CD4-positive, alpha-beta T cell treated with Interleukin-4 for 1 hour (primary cell): ENCODE measurements around the gene VAMP2.
A peak's percentile ranks its signal among the peaks of the same experiment; 100 is the strongest.

Experiments used
- DNase-seq, 2 donors: peaks; one replicate each; pipeline ENCODE4 v3.0.0-alpha.2; 2020 to 2022

VAMP2 gene, protein sequence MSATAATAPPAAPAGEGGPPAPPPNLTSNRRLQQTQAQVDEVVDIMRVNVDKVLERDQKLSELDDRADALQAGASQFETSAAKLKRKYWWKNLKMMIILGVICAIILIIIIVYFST

DNA sequence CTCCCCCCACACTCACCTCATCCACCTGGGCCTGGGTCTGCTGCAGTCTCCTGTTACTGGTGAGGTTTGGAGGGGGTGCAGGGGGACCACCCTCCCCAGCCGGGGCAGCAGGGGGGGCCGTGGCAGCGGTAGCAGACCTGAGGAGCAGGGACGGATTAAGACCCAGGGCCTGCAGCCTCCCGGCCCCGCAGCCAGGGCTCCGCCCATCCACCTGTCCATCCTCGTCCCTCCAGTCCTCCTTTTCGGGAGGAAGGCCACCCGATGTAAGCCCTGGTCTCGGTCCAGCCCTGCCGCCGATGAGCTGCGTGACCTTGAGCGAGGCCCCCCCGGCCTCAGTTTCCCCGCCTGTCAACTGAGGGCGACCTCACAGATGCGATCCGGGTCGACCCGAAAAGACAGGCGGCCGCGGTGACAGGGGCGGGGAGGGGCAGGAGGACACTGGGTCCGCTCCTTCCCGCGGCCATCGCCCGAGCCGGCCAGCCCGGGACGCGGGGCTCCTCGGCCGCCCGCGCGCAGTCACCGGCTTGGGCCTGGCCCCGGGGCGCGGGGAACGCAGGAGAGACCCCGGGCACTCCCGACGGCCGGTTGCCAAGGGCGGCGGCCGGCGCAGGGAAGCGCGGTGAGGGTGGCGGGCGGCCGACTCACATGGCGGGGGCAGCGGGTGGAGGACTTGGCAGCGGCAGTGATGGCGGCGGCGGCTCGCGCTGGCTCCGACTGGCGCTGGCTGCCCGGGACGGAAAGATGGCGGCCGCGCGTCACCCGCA is at the start of gene VAMP2:
VAMP2 (minus strand) TSS at position 716 of the 764 bp plus-strand sequence; CDS start at position 647, 69 bp downstream.
- DNase-seq = peak; percentile 83

DNA sequence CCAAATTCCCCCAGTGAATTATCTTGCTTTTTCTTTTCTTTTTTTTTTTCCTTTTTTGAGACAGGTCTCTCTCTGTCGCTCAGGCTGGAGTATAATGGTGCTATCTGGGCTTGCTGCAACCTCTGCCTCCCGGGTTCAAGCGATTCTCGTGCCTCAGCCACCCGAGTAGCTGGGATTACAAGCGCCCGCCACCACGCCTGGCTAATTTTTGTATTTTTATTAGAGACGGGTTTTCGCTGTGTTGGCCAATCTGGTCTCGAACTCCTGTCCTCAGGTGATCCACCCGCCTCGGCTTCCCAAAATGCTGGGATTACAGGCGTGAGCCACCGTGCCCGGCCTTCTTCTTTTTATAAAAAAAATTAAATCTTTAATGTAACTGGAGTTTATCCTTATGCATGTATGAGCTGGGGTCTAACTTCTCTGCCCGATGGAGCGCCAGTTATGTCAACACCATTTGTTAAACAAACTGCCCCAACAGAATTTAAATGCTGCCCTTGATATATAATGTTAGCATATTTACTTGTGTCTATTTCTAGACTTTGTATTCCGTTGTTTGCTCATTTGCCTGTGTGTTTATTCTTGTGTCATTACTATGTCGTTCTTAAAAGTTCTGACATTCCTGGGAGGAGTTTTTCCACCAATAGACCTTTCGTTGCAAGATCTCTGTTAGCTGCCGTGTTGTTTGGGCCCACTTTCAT is 48.2 kb upstream of the VAMP2 start:
- DNase-seq = no peak

DNA sequence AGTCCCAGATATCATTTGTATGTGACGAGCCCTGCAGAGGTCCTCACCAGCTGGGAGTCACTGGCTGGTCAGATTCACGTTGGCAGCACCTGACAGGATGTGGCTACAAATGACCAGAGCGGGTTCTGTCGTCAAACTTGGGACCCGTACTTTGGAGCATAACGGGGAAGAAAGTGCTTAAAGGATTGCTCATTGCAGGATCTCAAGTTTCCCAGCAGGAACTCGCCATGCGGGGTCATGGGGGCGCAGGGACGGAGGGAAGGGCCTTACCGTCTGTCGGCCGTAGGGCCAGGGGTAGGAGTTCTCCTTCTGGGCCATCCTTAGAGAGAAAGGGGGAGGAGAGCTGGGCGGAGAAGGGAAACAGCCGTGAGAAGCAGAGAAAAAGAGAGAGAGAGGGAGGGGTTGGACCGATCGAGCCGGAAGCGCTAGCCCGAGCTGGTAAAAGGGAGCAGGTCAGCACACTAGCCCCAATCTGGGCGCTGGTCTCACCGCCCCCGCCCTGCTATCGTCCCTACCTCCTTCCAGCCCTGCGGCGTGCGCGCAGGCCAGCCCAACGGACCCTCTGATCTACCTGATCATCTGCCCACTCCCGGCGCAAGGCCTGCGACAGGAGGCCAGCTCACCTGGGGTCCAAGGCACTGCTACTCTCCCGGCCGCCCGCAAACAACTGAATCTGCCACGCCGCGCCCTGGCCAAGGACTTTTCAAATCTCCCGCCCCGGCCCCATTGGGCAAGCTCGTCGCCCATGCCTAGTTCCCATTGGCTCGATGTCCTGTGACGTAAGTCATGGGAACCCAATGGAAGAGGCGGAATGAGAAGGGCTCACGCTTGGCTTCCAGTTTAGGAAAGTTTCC is 47.4 kb upstream of the VAMP2 start, which contains the start of gene AURKB:
AURKB (minus strand) TSS at position 669 of the 854 bp plus-strand sequence; CDS start at position 318, 351 bp downstream.
- DNase-seq = peak; percentile 96

DNA sequence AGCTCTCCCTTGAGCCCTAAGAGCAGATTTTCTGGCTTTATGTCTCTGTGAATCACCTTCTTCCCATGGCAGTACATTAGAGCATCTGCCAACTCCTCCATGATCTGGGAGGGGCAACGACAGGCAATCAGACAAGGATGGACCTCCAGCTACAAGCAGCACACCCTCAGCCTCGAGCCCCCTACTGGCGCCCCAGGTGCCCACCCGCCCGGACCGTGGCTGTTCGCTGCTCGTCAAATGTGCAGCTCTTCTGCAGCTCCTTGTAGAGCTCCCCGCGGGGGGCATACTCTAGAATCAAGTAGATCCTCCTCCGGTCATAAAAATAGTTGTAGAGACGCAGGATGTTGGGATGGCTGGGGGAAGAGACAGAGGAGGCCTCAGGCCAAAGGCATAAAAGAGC is 43.8 kb upstream of the VAMP2 start:
- no peak for DNase-seq

DNA sequence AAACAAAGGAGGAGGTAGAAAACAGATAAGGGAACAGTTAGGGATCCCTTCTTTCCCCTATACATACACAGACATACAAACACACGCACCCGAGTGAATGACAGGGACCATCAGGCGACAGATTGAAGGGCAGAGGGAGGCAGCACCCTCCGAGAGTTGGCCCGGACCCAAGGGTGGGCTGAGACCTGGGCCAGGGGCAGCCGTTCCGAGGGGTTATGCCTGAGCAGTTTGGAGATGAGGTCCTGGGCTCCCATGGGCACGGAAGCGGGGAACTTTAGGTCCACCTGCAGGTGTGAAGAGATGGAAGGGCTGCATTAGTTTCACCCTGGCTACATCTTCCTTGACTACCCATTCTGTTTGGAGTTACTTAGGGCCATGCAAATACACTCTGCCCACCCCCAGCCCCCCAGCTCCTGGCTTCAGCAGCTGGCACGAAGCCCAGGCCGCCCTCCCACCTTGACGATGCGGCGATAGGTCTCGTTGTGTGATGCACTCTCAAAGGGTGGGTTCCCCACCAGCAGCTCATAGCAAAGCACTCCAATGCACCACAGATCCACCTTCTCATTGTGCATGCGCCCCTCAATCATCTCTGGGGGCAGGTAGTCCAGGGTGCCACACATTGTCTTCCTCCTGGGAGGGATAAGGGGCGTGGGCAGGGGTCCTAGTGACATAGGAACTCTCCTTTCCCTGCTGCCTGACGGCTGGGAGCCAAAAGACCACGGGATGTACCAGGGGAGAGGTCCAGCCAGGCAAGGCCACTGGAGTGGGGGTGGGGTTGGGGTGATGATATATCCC is 42.2 kb upstream of the VAMP2 start:
- no peak for DNase-seq

DNA sequence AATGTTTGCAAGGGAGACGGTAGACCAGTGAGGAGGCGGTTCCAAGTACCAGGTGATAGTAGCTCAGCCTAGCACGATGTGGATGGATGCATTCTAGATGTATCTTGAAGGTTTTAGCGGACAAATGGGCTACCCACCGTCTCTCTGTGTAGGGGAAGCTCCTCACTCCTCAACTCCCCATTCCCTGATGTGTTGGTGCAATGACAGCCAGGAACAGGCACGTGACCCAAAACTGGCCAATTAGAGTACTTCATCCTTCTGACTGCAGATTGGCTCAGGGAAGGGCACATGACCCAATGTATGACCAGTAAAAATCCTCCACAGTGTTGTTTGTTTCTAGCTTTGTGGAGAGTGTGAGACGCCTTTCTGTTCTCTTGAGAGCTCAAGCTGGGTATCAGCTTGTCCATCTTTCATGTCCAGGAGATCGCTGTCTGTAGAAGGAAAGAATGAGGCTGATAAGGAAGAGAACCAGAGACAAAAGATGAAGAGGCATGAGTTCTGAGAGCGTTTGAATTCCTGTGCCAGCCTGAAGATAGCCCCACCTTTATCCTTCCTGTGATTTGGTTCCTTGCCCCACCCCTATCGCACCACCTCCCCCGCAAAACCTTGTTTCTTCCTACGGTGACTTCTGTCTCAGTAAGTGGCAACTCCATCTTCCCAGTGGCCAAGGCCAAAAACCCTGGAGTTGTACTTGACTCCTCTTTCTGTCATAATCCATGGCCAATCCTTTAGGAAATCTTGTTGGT is 29.5 kb upstream of the VAMP2 start:
- peak; percentile 78 to 84 for DNase-seq

DNA sequence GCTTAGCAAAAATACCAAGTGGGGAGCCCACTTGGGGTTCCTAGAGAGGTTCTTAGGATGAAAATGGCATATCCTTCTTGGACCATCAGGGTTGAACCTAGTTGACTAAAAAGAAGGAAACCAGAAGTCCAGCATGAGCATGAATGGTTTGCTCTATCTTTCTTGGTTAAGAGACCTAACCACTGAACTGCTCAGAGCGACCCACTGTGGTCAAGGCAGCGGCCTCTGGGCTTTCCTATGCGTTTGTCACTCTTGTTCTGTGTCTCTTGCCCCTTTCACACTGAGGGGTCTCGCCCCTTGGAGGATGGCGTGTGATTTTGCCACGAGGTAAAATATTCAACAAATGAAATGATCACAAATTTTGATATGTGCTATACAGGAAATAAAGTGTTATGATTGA is 27.8 kb upstream of the VAMP2 start:
- no peak for DNase-seq

DNA sequence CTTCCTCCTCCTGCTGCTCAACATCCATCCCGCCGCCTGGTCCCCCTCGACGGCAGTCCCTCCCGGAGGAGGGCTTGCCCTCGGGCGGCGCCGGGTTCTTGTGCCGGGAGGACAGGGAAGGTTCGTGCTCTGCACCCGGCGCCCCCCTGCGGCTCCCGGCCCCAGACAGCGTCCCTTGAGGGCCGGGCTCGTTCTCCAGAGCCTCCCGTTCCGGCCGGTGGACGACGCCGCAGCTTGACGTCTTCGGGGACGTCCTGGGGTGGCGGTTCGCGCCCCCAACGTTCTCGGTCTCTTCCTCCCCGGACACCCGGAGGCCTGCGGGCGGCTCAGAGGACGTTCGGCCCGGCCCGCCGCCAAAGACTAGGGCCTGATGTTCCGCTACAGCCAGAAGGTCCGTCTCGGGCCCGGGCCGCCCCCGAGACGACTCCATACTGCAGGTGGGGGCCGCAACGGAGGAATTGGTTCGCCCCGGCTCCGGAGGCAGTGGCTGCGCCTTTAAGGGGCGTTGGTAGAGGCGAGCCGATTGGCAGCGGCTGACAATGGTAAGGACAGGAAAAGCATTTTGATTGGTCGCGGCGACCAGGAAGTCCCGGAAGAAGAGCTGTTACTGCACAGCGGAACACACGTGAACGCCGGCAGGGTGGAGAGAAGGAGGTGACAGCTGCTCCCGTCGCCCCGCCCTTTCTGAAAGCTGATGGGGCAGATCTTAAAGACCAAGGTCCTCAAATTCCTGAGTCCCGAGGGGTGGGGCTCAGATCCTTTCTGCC is 27.1 kb upstream of the VAMP2 start, which contains the start of gene BORCS6:
BORCS6 (minus strand) TSS at position 470 of the 767 bp plus-strand sequence; CDS start at position 430, 40 bp downstream.
- DNase-seq = peak; percentile 98

DNA sequence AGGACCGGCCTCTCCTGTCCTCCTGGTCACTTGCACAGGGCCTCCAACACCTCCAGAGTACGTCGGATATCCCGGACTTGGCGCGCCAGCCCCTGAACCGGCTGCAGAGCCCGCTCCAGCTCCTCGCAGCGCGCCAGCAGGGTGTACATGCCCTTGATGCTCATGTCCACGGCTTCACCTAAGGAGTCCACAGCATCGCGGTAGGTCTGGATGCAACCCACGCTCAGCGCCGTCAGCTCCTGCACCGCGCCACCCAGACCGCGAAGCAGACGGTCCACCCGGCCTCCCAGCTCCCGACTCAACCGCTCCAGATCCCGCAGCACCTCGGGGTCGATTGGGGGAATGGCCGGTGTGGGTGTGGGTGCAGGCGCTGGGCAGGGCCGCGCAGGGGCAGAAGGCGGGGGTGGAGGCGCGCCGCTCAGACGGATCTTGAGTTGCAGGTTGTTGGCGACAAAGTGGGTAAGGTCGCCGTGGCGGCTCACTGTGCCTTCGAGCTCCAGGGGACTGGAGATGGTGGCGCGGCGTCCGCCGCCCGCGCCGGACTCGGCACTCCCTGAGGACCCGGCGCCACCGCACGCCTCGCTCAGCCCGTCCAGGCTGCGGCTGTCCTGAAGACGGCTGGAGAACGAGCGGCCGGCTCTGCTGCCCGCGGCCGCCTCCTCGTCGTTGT is 26.4 kb upstream of the VAMP2 start:
- no peak for DNase-seq

DNA sequence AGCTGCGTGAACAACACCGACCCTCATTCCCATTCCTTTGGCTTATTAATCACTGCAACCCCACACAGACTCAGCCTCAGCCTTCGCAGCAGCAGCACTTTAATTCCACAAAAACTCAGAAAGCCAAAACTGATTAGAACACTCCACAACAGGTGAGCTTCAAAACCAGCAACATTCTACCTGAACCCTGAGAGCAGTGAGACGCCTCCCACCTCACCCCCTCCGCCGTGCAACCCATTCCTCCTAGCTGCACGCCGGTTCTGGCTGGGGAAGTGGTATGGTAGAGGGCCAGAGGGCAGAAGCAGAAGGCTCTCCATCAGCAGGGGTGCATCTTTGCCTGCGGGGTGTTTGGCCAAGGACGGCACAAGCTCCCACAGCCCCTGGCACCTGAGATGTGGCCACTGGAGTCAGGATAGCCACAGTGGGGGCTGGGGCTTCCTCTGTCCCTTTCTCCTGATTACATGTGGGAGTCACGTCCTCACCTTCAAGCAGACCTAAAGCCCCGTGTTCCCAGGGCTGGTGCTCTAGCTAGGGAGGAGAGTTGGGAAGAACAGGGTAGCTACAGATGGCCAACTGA is 25.6 kb upstream of the VAMP2 start:
- no peak for DNase-seq

DNA sequence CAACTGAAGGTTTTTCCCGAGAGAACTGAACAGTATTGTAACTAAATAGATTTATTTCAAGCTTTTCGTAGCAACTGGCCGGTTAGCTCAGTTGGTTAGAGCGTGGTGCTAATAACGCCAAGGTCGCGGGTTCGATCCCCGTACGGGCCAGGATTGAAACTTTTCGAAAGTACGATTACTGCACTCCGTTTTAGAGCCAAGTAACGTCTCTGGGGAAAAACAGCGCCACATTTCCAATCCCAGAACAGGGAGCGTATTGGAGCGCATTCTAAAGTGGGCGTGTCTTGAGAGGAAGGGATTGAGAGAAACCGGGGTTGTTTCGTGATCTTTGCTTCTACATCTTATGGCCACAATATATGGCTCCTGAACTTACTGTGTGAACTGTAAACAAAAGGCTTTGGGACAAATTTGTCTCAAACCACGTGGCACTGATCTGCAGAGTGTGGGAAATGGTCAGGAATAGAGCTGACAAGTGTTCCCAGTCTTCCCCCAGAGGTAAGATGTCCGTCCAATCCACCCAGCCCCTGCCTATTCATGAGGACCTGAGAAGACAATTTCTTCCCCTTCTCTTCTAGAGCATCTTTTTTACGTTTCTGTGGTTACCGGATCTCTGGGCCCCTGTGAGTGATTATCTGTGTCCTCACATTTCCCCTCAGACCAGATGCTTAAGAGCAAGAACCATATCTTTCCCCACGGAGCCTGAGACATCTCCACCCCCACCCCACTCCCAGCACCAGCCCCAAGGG is 24.9 kb upstream of the VAMP2 start:
- peak; percentile 89 to 94 for DNase-seq

DNA sequence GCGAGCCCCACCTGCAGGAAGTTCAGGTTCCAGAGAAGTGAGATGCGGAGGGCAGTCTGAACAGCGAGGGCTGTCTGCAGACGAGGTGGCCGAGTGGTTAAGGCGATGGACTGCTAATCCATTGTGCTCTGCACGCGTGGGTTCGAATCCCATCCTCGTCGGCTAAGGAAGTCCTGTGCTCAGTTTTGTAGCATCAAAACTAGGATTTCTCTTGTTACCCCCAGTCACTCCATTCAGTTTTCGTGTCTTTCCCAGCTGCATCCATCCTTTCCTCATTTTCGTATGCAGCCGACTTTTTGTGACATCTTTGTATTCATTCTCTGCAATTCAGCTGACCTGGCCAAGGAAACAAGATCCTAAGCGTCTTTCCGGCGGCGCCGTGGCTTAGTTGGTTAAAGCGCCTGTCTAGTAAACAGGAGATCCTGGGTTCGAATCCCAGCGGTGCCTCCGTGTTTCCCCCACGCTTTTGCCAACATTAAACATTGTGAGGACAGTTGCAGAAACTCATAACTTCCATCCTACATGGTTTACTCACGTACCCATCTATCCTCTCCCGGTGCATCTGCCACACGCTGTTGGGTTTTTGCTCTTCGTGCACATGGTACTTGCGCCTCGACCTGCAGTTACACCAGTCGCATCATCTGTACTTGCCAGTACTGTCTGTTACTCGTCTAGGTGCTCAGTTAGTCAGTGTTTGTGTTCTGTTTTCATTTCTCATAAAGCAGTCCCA is 24.2 kb upstream of the VAMP2 start:
- DNase-seq = peak; percentile 95

DNA sequence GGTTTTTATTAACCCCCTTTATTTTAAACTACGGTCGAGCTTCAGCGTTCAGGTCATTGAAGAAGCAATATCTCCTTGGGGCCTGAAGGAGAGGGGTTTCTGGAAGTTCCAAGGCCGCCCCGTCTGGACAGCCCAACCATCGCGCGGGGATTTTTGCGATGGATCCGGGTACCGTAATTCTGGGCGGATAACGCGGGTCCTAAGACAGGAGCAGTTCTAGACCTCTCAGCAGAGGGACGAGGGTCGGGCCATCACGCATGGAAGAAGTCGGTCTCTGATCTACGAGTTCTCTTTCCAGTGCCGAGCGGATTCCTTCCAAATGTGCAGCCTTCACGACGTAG is 23.7 kb upstream of the VAMP2 start:
- no peak for DNase-seq

DNA sequence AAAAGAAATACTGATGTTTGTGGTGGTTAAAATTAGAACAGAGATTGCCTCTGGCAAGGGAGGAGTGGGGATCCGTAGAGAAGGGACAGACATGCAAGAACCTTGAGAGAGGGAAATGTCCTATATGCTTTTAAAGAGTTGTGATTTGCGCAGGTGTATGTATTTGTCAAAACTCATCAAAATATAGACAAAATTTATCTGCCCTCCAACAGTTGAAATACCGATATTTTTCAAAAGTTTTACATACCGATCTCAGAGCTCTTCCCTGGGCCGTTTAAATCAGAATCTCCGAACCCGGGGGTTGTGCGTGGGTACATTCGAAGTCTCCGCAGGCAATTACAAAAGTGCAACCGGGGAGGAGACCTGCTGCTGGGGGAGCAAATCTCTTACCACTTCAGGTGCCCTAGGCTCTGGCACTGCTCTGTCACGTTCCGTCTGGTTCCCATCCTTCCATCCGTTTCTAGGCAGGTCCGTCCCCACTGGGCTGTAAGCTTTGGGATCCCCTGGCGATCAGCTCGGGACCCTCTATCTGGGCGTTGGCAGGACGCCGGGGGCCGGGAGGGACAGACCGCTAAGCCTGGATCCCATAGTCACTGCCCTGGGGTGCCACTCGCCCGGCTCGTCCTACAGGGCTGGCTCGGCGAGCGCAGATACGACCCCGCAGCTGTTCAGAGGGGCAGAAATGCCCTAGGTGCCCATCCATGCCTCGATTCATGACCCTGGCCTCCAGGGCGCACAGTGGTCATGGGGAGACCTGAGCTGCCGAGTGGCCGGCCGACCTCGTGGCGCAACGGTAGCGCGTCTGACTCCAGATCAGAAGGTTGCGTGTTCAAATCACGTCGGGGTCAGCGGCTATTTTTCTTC is 23.1 kb upstream of the VAMP2 start:
- DNase-seq = peak; percentile 91 to 93

DNA sequence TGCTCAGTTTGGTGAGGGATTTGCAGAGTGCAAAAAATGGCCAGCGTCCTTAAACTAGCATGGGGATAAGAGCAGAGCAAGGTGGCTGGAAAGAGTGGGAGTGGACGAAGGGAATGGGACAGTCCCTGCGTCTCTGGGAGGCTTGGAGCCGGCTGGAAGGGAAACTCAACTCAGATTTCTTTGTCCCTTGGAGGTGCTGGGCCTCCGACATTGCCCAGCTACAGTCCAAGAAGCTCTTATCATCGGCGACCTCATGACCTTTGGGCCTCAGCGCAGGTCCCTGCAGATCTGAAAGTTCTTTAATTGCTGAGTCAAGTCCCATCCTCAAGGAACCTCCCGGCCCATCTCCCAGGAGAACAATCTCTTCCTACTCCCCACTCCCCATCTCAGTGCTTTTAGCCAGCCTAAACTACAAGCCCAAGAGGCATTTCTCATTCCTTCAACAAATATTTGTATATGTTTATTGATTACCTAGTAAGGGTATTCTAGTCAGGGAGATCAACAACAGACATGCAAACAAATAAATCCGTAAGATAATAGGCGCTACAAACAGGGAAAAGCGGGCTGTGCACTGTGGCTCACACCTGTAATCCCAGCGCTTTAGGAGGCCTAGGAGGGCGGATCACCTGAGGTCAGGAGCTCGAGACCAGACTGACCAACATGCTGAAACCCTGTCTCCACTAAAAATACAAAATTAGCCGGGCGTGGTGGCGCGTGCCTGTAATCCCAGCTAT is 14.4 kb upstream of the VAMP2 start:
- no peak for DNase-seq

DNA sequence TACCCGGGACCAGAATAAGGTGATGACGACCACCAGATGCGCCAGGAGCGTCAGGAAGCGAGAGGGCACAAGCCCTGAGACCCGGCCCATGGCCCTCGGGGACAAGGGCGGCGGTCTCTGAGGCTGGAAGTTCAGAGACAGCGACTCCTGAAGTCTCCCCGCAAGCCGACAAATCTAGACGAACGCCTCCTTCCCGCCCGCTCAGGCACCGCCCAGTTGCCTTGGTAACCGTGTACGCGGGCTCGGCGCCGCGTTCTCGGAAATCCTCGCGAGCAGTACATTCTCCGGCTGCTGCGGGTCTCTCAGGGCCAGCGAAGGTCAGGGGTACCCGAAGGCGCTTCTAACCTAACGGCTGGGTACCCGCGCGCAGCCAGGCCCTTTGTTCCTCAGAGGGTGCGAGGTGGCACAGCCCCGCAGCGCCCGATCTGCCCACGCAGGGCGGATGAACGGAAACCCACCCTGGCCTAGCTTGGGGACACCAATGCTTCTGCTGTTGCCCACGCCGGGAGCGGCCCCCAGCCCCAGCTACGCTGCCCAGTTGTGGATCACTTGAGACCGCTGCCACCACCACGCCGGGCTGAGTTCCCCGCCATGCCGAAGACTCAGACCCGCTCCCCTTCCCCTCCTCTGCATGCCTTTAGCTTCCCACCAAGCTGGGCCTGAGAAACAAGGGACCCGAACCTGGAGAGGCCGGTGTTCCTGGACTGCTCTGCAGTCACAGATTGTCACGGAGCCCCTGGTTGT is 13.6 kb upstream of the VAMP2 start, which contains the start of gene TMEM107:
TMEM107 (minus strand) TSS at position 184 of the 744 bp plus-strand sequence; CDS start at position 90, 94 bp downstream.
- DNase-seq = peak; percentile 89 to 90
